ENCODE data around the gene NR1H4.

Gene NR1H4

GRCh38 chr12:100564090-100564489, 90.4 kb downstream of the NR1H4 start:
- no peak overlapping the region for H3K4me3 ChIP-seq (ENCODE audit: low read length)
- TF ChIP-seq, protein P1, sequence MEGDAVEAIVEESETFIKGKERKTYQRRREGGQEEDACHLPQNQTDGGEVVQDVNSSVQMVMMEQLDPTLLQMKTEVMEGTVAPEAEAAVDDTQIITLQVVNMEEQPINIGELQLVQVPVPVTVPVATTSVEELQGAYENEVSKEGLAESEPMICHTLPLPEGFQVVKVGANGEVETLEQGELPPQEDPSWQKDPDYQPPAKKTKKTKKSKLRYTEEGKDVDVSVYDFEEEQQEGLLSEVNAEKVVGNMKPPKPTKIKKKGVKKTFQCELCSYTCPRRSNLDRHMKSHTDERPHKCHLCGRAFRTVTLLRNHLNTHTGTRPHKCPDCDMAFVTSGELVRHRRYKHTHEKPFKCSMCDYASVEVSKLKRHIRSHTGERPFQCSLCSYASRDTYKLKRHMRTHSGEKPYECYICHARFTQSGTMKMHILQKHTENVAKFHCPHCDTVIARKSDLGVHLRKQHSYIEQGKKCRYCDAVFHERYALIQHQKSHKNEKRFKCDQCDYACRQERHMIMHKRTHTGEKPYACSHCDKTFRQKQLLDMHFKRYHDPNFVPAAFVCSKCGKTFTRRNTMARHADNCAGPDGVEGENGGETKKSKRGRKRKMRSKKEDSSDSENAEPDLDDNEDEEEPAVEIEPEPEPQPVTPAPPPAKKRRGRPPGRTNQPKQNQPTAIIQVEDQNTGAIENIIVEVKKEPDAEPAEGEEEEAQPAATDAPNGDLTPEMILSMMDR (IDR thresholded peaks at IDR 0.05; ENCODE audit: insufficient read depth, low read depth, low read length, missing control alignments) = no peak
- no peak for DNase-seq (ENCODE audit: low read depth)

GRCh38 chr12:100564905-100565467, 91.3 kb downstream of the NR1H4 start:
- TF ChIP-seq, protein P1 (IDR thresholded peaks at IDR 0.05; ENCODE audit: insufficient read depth, low read depth, low read length, missing control alignments) = no peak
- H3K4me3 ChIP-seq (ENCODE audit: low read length) = no peak overlapping the region
- DNase-seq (ENCODE audit: low read depth) = no peak

GRCh38 chr12:100565987-100566545, 92.4 kb downstream of the NR1H4 start:
- no peak overlapping the region for H3K4me3 ChIP-seq (ENCODE audit: low read length)
- no peak for DNase-seq (ENCODE audit: low read depth)
- TF ChIP-seq, protein P1 (IDR thresholded peaks at IDR 0.05; ENCODE audit: insufficient read depth, low read depth, low read length, missing control alignments) = no peak

DNA sequence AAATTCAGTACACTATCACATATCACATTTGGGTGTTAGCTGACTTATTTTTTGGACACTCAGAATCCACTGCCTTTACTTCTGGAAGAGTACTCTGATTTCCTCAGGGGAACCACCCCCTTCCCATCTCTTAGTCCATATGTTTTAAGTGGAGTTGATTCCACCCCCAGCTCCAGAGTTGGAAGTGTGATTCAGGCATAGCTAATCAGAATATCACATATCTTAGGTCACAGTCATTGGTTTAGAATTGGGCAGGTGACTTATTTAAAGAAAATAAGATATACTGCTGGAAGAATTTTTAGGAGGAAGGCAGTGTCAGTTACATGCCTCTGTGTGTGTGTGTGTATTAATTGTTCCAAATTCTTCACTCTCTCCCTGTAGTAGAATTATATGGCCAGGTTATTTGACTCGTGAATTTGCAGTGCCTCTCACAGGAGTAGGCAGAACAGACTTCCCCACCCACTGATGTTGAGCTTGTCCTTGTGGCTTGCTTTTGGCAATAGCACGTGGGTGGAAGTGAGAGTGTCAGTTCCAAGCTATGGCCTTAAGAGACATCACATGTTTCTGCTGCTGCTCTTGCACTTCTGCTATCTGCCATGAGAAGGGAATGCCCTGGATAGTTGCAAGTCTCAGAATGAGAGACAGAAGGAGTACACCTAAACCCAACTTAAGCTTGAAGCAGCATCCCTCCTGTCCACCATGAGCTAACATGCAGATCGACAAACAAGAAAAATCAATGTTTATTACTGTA, 93.4 kb downstream of the NR1H4 start:
- TF ChIP-seq, protein P1 (IDR thresholded peaks at IDR 0.05; ENCODE audit: insufficient read depth, low read depth, low read length, missing control alignments) = no peak
- DNase-seq (ENCODE audit: low read depth) = peak; percentile 13
- no peak overlapping the region for H3K4me3 ChIP-seq (ENCODE audit: low read length)

- peak; percentile 26 for DNase-seq (ENCODE audit: low read depth)
- H3K4me3 ChIP-seq (ENCODE audit: low read length) = no peak overlapping the region
- TF ChIP-seq, protein P1 (IDR thresholded peaks at IDR 0.05; ENCODE audit: insufficient read depth, low read depth, low read length, missing control alignments) = no peak
Observed at GRCh38 chr12:100567945-100568344, 94.3 kb downstream of the NR1H4 start.

DNA sequence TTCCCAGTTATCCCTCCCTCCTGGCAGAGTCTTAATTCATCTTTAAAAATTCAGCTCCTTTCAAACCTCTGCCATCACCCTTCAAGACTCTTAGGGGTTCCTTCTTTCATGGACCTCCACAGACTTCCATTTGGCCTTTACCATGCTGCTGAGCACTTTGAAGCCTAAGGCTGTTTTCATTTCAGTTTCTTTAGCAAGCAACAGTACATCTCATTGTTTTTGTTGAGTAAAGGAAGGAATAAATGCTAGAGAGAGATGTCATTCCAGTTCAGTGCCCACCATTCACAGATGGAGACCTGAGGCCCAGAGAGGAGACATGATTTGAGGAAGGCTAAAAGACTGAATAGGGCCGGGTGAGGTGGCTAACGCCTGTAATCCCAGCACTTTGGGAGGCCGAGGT, 98.5 kb downstream of the NR1H4 start:
- no peak overlapping the region for H3K4me3 ChIP-seq (ENCODE audit: low read length)
- no peak for DNase-seq (ENCODE audit: low read depth)
- TF ChIP-seq, protein P1 (IDR thresholded peaks at IDR 0.05; ENCODE audit: insufficient read depth, low read depth, low read length, missing control alignments) = no peak
